Measurements from ENCODE around the gene RPS6KA3. TPM values are rescaled to one million over a fixed set of nuclear protein-coding genes. Genes with fewer than 3 reads are reported as not detected.

The RPS6KA3 gene
- polyA plus RNA-seq, 1 donor (not counting 4 experiments of a cell fraction or from before 2014, with no cell fraction given): 32.1 TPM

- H3K4me3 ChIP-seq (ENCODE audit: control insufficient read depth in 2 of 3, extremely low read depth in 1 of 3, insufficient read depth in 2 of 3, low read depth in 1 of 3, low read length in 3 of 3): no peak overlapping the region
- TF ChIP-seq EZH2 (IDR thresholded peaks at IDR 0.05; ENCODE audit: low read length) (no peak), CTCF (optimal IDR thresholded peaks at IDR 0.05 in 1 of 3, IDR thresholded peaks at IDR 0.05 in 1 of 3, conservative IDR thresholded peaks at IDR 0.05 in 1 of 3; ENCODE audit: extremely low read depth in 1 of 3, insufficient read depth in 2 of 3, low read length in 3 of 3) (no peak)
- H3K27me3 ChIP-seq (ENCODE audit: control insufficient read depth, extremely low read depth, insufficient read depth, low read length): no peaks in the 10 kb centered on the region
- no peak overlapping the region for H2AFZ ChIP-seq (ENCODE audit: control insufficient read depth, low read length)
- no peak overlapping the region for H3K27ac ChIP-seq (ENCODE audit: control insufficient read depth, insufficient read depth, low read length)
- no peak for FAIRE-seq
- no peaks in the 10 kb centered on the region for H3K79me2 ChIP-seq (ENCODE audit: control insufficient read depth, insufficient read depth, low read length)
- no peak overlapping the region for H3K4me2 ChIP-seq (ENCODE audit: control insufficient read depth, extremely low read depth, insufficient read depth, low read depth, low read length)
- no peak overlapping the region for H3K9ac ChIP-seq (ENCODE audit: control insufficient read depth, extremely low read depth, insufficient read depth, low read length)
- no peaks in the 10 kb centered on the region for H3K9me3 ChIP-seq (ENCODE audit: control insufficient read depth, low read depth, low read length)
- DNase-seq (ENCODE audit: low read depth, low spot score): no peak
- no peaks in the 10 kb centered on the region for H3K4me1 ChIP-seq (ENCODE audit: control insufficient read depth, extremely low read depth, insufficient read depth, low read length)
- dilution Hi-C loops (cut with MboI; ENCODE audit: extremely low pct_ligation_motif_present, low sequenced_read_pairs): no loop called here
- no peaks in the 10 kb centered on the region for H4K20me1 ChIP-seq (ENCODE audit: control insufficient read depth, extremely low read depth, insufficient read depth, low read length)
- no peaks in the 10 kb centered on the region for H3K36me3 ChIP-seq (ENCODE audit: control insufficient read depth in 2 of 2, extremely low read depth in 1 of 2, insufficient read depth in 2 of 2, low read length in 2 of 2)
- H3K9me1 ChIP-seq (ENCODE audit: control insufficient read depth, extremely low read depth, insufficient read depth, low read length): no peaks in the 10 kb centered on the region
Observed at GRCh38 chrX:20177093-20177492, 89.6 kb downstream of the RPS6KA3 start.

- Histone ChIP-seq H3K4me3 (ENCODE audit: control insufficient read depth in 2 of 3, extremely low read depth in 1 of 3, insufficient read depth in 2 of 3, low read depth in 1 of 3, low read length in 3 of 3) (no peak overlapping the region), H3K9me1 (ENCODE audit: control insufficient read depth, extremely low read depth, insufficient read depth, low read length) (no peaks in the 10 kb centered on the region), H3K4me2 (ENCODE audit: control insufficient read depth, extremely low read depth, insufficient read depth, low read depth, low read length) (no peak overlapping the region), H3K4me1 (ENCODE audit: control insufficient read depth, extremely low read depth, insufficient read depth, low read length) (no peaks in the 10 kb centered on the region), H3K9me3 (ENCODE audit: control insufficient read depth, low read depth, low read length) (no peaks in the 10 kb centered on the region), H3K9ac (ENCODE audit: control insufficient read depth, extremely low read depth, insufficient read depth, low read length) (no peak overlapping the region), H3K36me3 (ENCODE audit: control insufficient read depth in 2 of 2, extremely low read depth in 1 of 2, insufficient read depth in 2 of 2, low read length in 2 of 2) (no peaks in the 10 kb centered on the region), H4K20me1 (ENCODE audit: control insufficient read depth, extremely low read depth, insufficient read depth, low read length) (no peaks in the 10 kb centered on the region), H3K27ac (ENCODE audit: control insufficient read depth, insufficient read depth, low read length) (no peak overlapping the region), H3K79me2 (ENCODE audit: control insufficient read depth, insufficient read depth, low read length) (no peaks in the 10 kb centered on the region), H3K27me3 (ENCODE audit: control insufficient read depth, extremely low read depth, insufficient read depth, low read length) (no peaks in the 10 kb centered on the region), H2AFZ (ENCODE audit: control insufficient read depth, low read length) (no peak overlapping the region)
- no peak for FAIRE-seq
- dilution Hi-C loops (cut with MboI; ENCODE audit: extremely low pct_ligation_motif_present, low sequenced_read_pairs): no loop called here
- DNase-seq (ENCODE audit: low read depth, low spot score): no peak
- TF ChIP-seq CTCF (optimal IDR thresholded peaks at IDR 0.05 in 1 of 3, IDR thresholded peaks at IDR 0.05 in 1 of 3, conservative IDR thresholded peaks at IDR 0.05 in 1 of 3; ENCODE audit: extremely low read depth in 1 of 3, insufficient read depth in 2 of 3, low read length in 3 of 3) (no peak), EZH2 (IDR thresholded peaks at IDR 0.05; ENCODE audit: low read length) (no peak)
Observed at GRCh38 chrX:20173856-20174255, 92.9 kb downstream of the RPS6KA3 start.

All from keratinocyte (primary cell).